Testis (tissue), 3 donors: ENCODE data around the gene ASB18. TPM values are rescaled to one million over a fixed set of nuclear protein-coding genes. Genes with fewer than 3 reads are reported as not detected.
A peak's percentile ranks its signal among the peaks of the same experiment; 100 is the strongest.

Experiments
- DNase-seq: peaks from one replicate; pipeline ENCODE4 v3.0.0-alpha.2; 2019
- H3K27ac ChIP-seq, 2 donors: fragments of 200-600 bp; sonication (generic); one replicate each; pipeline ENCODE4 v1.5.1; 2019
- H3K27me3 ChIP-seq: fragments of 200-600 bp; sonication (generic); one replicate; pipeline ENCODE4 v1.5.1; 2019
- H3K36me3 ChIP-seq: fragments of 200-600 bp; sonication (generic); one replicate; pipeline ENCODE4 v1.5.1; 2017; ENCODE audit warnings: low read depth; ENCODE audit errors: missing control alignments
- H3K4me1 ChIP-seq: fragments of 200-600 bp; sonication (generic); one replicate; pipeline ENCODE4 v1.5.1; 2019
- H3K4me3 ChIP-seq, 2 donors: fragments of 200-600 bp; sonication (generic); one replicate each; pipeline ENCODE4 v1.5.1; 2017 to 2019
- H3K9me3 ChIP-seq: fragments of 200-600 bp; sonication (generic); one replicate; pipeline ENCODE4 v1.5.1; 2017
- CTCF ChIP-seq, 3 experiments: fragments of 450-650 bp in 2 of 3; fragments of 200-600 bp in 1 of 3; sonication (generic) in 1 of 3; IDR thresholded peaks; one replicate each; pipeline ENCODE4 v1.5.1; 2016 to 2019; ENCODE audit warnings: antibody characterized with exemption in 3 of 3, mild to moderate bottlenecking in 2 of 3, moderate library complexity in 1 of 3
- POLR2A ChIP-seq: fragments of 450-650 bp; IDR thresholded peaks from one replicate; pipeline ENCODE4 v1.6.1; 2017; ENCODE audit warnings: antibody characterized with exemption, mild to moderate bottlenecking, moderate library complexity
- WGBS, 2 donors: methylation state at CpG; one replicate each; pipeline ENCODE4 v1.1.5; 2018; 5-methylcytosine and 5-hydroxymethylcytosine counted together
- intact Hi-C: fragments of 100-400 bp; cut with DNase I; formaldehyde crosslinking; loops from one replicate; pipeline ENCODE4 v1.15.1; 2023; ENCODE audit warnings: low total_unique reads
- polyA plus RNA-seq: library from polyadenylated mRNA; stranded (reverse); fragments of 350-450 nt; fragmentation: Illumina TruSeq; extraction: RNeasy Lipid Tissue Mini Kit (QIAGEN cat#74804); gene quantifications from one replicate; pipeline ENCODE4 v1.2.3, GENCODE V29; 2014; ENCODE audit warnings: low read depth, low replicate concordance; ENCODE audit not compliant: insufficient read depth
- small RNA-seq, 2 donors: library from RNA; depleted of rRNA; stranded (forward); fragments of <200 nt; gene quantifications; one replicate each; pipeline ENCODE3, GENCODE V24; 2016
- total RNA-seq, 2 donors: library from RNA; depleted of rRNA; stranded (reverse); fragments of >200 nt; gene quantifications; one replicate each; pipeline ENCODE4 v1.2.3, GENCODE V29; 2016

Gene ASB18
- total and polyA plus RNA-seq, 3 donors from 2014 or later: 0.43 to 4.9 (median 0.67) TPM

GRCh38 chr2:236143811-236144210 lies 120.4 kb downstream of the ASB18 start:
- Histone ChIP-seq H3K27me3 (no peaks in the 10 kb centered on the region), H3K4me3 (no peak overlapping the region), H3K4me1 (no peaks in the 10 kb centered on the region), H3K27ac (no peak overlapping the region), H3K36me3 (no peaks in the 10 kb centered on the region), H3K9me3 (no peaks in the 10 kb centered on the region)
- peak; percentile 10 for DNase-seq
- WGBS, 2 donors: 89 to 93% methylated on average over 10 of the region's 10 CpGs
- TF ChIP-seq POLR2A (no peak), CTCF (IDR thresholded peaks at IDR 0.05) (no peak)
- intact Hi-C loops: no loop called here

Small RNAs within 50 kb of the gene (small RNA-seq; reads per million reads assigned to genes)
- gene RF00019 (0 reads per million in 2 donors), gene RNU1-31P (0 reads per million in 2 donors)

Other genes with a start within 250 kb of the ASB18 start
- under 1 TPM; 0.47 to 0.56 TPM for gene GBX2, start 96.0 kb downstream of the ASB18 start, total RNA-seq
- 0.90 TPM for gene GBX2, start 96.0 kb downstream of the ASB18 start, polyA plus RNA-seq